NCI-H2107 treated with DMSO at 0.1 percent for 48 hours (cell line): ENCODE data around the gene AAMDC.
"Not testable (repeated sequence)": the region's sequence is repeated elsewhere in the genome, so short reads cannot be mapped to it uniquely, and the experiment has no call there.

ENCODE experiments used
- DNase-seq: peaks from one replicate; lab custom pipeline; 2025; ENCODE audit not compliant: unreplicated experiment; lab: John Stamatoyannopoulos, UW

Gene AAMDC

DNA sequence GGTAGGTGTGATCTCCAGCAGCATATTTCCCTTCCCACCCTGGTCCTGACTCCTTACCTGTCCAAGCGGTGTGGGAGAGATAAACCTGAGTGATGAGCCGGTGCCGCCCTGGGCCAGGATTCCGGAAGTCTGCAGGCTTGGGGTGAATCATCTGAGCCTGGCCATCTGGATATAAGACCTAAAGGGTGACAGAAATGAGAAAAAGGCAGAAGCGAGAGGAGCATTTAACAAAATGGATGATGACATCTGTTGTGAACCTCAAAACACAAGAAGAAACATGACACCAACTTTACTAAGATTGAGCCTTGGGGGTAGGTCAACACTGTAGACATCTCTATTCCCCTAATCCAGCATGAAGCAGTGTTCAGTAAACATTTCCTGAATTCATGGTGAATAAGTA lies 62.8 kb downstream of the AAMDC start:
- DNase-seq, result no peak

DNA sequence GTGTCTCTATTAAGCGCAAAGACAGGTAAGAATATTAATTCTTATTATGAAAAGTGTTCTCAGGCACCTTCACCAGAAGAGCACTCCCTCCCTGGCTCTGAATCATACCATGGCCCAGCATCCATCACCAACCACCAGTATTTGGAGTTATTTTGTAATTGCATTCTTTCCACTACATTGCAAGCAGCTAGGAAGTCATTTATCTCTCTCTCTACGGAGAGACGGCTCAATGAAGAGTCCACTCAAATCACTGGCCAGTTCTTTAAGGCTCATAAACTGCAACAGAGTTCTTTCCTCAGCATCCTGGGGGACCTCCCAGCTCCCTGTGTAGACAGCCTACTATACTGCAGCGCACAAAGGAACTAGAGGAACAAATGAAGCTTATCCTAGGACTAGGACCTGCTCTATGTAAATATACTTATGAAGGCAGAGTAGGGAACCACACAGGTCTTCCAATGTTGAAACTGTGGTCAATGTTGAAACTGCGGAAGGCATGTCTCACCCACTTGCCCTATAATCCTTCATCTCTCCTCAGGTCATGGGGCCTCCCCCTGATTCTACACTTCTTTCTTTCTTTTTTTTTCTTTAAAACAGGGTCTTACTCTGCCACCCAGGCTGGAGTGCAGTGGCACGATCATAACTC lies 63.4 kb downstream of the AAMDC start:
- DNase-seq, result no peak

DNA sequence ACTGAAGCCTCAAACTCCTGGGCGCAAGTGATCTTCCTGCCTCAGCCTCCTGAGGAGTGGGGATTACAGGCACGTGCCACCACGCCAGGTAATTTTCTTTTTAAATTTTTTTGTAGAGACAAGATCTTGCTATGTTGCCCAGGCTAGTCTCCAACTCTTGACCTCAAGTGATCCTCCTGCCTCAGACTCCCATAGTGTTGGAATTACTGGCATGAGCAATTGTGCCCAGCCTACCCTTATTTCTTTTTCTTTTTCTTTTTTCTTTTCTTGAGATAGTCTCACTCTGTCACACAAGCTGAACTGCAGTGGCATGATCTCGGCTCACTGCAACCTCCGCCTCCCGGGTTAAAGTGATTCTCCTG lies 63.9 kb downstream of the AAMDC start:
- DNase-seq, result no peak

DNA sequence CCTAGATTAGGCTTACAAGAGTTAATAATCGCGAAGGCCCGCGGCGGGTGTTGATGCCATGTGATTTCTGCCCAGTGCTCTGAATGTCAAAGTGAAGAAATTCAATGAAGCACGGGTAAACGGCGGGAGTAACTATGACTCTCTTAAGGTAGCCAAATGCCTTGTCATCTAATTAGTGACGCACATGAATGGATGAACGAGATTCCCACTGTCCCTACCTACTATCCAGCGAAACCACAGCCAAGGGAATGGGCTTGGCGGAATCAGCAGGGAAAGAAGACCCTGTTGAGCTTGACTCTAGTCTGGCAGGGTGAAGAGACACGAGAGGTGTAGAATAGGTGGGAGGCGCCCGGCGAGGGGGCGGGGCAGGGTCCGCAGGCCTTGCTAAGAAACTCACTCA lies 65.5 kb downstream of the AAMDC start:
- no peak for DNase-seq

DNA sequence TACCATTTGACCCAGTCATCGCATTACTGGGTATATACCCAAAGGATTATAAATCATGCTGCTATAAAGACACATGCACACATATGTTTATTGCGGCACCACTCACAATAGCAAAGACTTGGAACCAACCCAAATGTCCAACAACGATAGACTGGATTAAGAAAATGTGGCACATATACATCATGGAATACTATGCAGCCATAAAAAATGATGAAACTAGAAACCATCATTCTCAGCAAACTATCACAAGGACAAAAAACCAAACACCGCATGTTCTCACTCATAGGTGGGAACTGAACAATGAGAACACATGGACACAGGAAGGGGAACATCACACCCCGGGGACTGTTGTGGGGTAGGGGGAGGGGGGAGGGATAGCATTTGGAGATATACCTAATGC lies 68.1 kb downstream of the AAMDC start:
- not testable (repeated sequence) for DNase-seq

DNA sequence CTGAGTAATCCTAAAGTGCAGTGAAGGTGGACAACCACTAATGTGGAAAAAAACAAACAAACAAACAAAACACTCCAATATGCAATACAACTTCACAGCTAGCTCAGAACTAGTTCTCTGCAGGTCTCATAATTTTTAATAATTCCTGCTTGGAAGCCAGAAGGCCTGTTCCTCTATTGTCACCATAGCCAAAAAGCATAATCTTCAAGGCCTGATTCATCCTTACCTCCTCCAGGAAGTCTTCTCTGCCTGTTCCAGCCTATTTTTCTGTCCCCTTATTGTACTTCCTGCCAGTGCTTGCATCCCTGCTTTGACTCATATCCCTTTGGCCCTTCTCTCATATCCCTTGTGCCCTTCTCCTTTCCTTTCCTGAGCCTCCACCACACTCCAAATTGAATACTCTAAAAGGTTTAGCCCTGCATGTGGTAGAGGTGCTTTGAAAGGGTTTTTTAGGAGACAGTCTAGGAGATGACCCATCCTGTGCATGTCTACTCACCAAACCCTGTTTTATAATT lies 69.2 kb downstream of the AAMDC start:
- DNase-seq, result not testable (repeated sequence)

DNA sequence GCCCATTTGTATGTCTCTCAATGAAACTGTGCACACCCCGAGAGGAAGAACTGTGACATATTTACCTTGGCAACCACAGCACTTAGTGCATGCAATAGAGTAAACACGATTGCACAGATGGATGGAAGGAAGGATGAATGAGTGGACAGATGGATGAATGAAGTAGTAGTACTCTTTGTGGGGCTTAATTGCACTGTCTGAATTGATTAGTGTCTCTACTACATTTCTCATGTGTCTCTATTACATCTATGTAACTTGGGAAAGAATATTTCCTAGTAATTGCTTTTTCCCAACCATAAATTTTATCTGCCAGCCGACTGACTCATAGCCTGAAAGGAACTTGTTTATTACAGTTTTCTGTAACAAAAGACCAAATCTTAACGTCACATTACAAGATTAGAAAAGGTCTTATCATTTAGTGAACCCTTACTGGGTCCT lies 69.7 kb downstream of the AAMDC start:
- not testable (repeated sequence) for DNase-seq

DNA sequence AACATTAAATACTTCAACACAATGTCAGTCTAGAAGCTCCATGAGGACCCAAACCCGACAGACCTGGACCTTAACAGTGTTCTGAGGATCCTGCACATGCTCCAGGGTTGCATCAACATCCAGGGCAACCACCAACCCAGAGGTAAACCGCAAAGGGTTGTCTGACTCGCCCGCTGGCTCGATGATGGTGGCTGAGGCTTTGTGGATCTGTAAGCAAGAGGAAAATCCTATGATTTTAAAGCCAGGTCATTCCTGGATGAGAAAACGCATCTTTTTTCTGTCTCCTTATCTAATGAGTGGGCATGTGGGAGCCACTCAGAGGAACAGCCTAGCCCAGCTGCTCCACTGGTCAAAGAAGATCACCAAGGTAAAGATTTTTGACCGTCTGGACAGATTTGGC lies 70.3 kb downstream of the AAMDC start:
- DNase-seq, result not testable (repeated sequence)

DNA sequence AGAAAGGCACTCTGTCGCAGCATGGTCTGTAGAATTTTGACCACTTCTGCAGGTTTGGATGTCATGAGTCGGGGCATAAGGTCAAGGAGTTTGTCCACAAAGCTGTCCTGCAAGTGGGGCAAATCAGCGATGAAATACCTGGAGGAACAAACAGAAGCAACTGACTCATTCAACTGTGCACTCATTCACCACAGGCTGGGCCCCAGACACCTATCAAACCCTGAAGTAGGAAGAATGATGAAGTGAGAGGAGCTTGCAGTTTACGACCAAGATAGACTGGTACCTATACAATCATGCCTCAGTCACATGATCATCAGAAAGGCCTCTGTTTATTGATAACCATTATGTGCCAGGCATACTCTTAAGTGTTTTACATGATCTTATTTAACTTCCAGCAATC lies 70.8 kb downstream of the AAMDC start:
- not testable (repeated sequence) for DNase-seq

DNA sequence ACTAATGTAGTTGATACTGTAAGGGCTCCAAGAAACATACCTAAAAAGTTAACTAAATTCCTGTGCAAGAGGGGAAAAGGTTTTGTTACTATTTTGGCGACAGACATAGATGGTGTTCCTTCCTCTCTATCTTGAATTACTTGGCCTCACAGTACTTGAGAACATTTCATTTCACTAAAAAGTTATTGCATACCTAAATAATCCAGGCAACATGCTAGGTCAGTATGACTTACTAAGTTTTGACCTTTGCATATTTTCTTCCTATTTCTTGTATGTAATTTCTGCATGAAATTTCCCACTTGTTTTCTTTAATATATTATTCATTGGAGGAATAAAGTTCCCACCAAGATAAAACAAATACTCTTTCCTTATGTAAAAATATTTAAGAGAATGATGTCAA lies 74.0 kb downstream of the AAMDC start:
- DNase-seq, result not testable (repeated sequence)

DNA sequence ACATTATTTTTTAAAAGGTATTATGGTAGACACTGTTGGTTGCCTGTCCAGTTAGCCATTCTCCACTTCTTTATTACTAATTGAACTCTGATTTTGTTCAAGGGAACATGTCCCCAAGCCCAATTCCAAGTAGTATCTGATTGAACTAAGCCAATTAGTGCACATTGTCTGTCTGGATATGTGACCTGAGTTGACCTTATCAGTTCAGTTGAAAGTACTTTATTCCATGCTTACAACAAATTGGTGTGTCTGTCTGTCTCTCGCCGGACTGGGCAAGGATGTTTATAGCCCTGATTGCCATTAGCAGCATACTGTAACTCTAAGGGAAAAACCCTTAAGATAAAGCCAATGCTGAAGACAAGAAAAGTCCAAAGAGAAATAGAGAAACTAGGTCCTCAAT lies 87.9 kb downstream of the AAMDC start:
- DNase-seq, result no peak

DNA sequence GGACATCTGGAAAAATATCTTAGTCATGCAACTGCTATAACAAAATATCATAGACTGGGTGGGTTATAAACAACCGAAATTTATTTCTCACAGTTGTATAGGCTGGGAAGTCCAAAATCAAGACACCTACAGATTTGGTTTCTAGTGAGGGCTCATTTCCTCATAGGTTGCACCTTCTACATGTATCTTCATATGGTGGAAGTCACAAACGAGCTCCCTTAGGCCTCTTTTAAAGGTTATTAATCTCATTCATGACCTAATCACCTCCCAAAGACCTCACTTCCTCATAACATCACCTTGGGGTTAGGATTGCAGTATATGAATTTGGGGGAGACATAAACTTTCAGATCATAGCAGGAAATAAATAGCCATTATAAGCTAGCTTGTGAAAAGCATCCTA lies 88.3 kb downstream of the AAMDC start:
- DNase-seq, result no peak

DNA sequence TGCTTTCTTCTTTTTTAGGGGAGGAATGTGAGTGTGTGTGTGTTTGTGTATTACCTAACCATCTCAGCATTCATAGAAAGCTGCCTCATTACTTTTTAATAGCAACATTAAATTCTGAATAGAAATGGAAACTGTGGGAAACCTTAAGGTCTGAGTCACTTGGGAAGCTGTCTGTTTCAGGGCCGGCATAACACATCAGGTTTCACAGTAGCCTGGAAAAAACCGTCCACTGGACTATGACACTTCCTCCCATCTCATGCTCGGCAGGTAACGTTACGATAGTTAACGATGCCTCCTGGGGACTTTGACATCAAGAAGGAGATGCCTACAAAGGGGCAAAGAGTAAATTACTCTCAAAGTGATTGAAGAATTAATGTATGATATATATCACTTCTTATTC lies 89.9 kb downstream of the AAMDC start:
- DNase-seq, result not testable (repeated sequence)

DNA sequence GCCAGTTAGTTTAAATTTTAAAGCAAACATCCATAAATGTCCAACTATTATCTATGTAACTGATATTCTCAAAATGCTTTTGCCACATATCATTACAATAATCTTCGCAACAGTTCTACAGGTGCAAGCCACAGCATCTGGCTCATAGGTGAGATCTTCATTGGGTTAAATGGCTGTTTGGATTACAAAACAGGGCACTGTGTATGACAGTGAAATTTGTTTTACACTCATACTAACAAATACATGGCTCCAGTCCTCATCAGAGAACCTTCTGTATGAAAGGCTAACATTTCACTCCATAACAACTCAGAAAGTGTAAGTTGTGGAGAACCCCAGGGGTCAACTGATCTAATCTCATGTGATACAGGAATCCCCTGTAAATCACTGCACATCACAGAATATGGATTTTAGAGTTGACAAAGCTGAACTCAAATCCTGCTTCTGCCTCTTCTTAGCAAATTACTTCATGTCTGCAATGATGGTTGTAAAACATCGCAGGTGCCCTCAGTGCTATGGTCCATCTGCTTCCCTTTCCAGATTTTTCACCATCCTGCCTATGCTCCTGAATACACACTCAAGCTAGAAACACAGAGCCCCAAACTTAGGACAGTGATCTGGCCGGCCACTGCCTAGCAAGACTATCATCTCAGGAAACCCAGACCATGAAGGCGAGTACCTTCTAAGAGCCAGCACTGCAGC lies 92.8 kb downstream of the AAMDC start:
- DNase-seq, result not testable (repeated sequence)

DNA sequence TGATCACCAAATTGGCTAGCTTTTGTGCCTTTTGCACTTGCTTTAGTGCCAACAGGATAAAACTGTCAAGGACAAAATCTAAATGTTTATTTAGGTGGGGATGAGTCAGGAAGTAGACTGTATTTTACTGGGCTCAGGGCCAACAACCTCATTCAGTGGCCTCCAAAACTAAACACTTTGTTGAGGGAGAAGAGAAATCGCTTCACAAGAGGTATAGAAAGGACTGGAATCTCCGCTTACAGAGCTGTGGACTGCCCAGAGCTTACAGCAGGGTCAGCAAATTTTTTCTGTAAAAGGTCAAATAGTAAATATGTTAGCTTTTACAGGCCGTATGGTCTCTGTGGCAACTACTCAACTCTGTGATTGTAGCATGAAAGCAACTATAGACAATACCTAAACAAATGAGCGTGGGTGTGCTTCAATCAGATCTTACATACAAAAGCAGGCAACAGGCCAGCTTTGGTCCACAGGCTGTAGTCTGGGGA lies 93.4 kb downstream of the AAMDC start:
- DNase-seq, result peak; percentile 8

DNA sequence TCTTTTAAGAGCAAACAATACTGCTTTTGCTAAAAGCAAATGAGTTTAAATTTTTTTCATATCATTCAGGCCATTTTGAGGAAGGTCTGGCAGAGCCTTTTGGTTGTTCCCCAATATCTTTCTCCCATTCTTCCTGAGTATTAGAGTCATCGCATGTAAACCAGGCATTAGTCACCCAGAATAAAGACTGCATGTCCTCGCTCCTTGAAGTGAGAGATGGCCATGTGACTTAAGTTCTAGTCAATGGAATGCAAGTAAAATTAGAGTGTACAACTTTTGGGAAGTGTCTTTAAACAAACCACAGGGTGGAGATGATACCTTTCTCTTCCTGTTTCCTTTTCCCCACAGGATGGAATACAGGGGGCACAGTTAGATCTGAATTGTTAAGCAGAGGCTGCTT lies 96.8 kb downstream of the AAMDC start:
- DNase-seq, result not testable (repeated sequence)
